Myocyte (in vitro differentiated cells): ENCODE data around the gene ITPA. TPM values are rescaled to one million over a fixed set of nuclear protein-coding genes. Genes with fewer than 3 reads are reported as not detected.

Source experiments
- DNase-seq: peaks from one replicate; pipeline ENCODE4 v3.0.0-alpha.2; 2012; ENCODE audit warnings: low read depth
- polyA plus RNA-seq: library from polyadenylated mRNA; unstranded; fragments of >200 nt; gene quantifications from one replicate; pipeline ENCODE4 v1.2.1, GENCODE V29; 2012; ENCODE audit warnings: missing spikeins
- total RNA-seq: library from RNA; depleted of rRNA; stranded (reverse); fragments of >200 nt; gene quantifications from 2 replicates; pipeline ENCODE4 v1.2.3, GENCODE V29; 2014

The ITPA gene
- total RNA-seq = 52.9 and 53.0 TPM in 2 replicates
- 64.3 TPM for polyA plus RNA-seq

GRCh38 chr20:3209257-3209945, at the start of gene ITPA:
Gene ITPA (plus strand): TSS chr20:3209498. CDS start chr20:3209552, 54 bp downstream.
- peak; percentile 70 for DNase-seq

DNA sequence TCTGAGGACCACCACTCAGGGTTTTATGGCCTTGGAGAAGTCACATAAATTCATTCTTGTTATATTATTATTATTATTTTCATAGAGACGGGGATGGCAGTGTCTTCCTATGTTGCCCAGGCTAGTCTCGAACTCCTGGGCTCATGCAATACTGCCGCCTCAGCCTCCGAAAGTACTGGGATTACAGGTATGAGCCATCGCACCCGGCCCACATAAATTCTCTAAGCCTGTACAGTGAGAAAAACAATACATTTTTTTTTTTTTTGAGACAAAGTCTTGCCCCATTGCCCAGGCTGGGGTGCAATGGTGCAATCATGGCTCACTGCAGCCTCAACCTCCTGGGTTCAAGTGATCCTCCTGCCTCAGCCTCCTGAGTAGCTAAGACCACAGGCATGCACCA, 48.9 kb upstream of the ITPA start:
- DNase-seq = no peak

DNA sequence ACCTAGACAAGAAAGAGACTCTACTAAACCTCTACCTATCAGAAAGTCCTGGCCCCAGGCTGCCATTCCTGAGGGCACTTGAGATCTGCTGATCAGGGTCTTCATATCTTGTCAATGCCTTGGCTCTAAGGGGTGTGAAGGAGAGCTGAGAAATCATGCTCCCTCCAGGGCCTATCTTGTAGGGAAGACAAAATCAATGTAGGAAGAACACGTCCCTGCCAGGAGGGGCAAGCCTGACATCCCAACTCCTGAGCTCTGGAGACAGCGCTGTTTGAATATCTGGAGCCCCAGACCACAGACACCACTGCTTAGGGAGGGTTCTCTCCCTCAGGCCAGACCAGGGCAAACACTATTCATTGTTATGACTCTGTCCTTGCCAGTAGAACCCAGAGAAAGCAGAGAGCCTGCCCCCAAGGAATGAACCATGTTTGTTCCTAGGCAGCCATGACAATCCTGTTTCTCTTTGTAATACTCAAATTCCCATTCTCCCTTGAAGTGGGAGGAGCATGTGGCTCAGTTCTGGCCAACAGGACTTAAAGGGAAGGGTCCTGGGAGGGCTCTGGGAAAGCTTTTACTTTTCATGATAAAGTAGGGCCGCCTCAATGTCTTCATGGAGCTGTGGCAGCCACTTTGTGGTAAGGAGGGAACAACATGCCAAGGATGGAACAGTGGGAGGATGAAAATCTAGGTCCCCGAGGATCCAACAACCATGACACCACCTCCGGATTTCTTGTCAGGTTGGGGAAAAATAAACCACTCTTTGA, 47.8 kb upstream of the ITPA start:
- DNase-seq = no peak

- peak; percentile 46 for DNase-seq
These were observed 47.2 kb upstream of the ITPA start for GRCh38 chr20:3162080-3162611.

DNA sequence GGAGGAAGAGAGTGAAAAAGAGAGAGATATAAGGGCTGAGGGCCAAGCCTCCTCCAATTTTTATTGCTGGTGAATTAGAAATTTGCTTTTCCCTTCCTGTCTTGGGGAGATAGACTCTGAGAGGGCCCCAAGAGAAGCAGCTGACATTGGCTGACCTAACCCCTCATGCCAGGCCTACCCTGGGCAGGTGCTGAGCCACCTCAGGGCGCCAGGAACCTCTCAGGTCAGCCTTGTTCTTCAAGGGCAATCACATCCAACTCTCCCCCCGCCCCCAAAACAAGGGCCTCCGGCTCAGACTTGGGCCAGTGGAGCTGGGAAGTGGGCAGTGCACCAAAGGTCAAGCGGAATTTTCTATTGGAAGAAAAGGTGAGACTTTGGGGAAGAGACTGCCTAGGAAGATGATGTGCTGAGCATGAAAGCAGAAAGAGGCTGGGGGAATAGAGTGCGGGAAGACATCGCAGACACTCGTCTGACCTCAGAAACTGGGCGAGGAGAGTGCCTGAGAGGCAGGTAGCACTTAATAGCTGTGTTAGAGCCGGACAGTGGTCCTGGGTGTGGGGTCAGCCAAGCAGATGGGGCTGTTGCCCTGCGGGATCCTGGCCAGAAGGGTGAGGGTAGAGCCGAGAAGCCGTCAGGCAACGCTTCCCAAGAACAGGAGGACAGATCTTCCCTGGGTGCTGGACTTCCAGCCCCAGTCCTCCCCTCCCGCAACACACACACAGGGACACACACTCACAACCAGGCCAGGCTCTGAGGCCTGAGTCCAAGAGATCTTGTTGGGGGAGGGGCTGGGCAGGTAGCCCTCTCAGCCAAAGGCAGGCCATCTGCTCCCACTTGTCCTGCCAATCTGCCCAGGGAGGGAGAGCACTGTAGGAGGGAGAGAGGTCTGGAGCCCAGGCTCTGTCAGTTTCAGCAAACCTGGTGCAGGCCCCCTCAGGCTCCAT, 45.9 kb upstream of the ITPA start:
- no peak for DNase-seq

- DNase-seq = no peak
These were observed 45.1 kb upstream of the ITPA start for GRCh38 chr20:3164043-3164762.

- no peak for DNase-seq
These were observed 44.4 kb upstream of the ITPA start for GRCh38 chr20:3164763-3165410.

- DNase-seq = peak; percentile 43
These were observed 43.6 kb upstream of the ITPA start for GRCh38 chr20:3165473-3166337.

GRCh38 chr20:3166338-3166912, 42.9 kb upstream of the ITPA start:
- no peak for DNase-seq

- no peak for DNase-seq
These were observed 42.4 kb upstream of the ITPA start for GRCh38 chr20:3166913-3167342.

DNA sequence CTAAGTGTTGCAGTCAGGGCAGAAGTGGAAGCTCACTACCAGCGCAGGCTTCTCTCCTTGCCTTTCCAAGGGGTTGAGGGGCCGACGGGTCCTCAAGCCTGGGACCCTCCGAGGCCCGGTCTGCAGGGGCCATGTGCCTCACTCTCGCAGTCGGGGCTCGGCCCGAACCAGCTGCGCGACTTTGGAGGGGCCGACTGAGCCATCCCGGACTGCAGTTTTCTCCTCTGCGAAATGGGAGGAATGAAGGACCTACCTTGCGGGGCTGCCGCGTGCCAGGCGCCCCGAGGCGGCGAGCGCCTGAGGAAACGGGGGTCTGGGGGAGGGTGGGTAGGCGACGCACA, 41.6 kb upstream of the ITPA start:
- no peak for DNase-seq

GRCh38 chr20:3168079-3168828, 41.0 kb upstream of the ITPA start:
- DNase-seq = no peak

- no peak for DNase-seq
These were observed 40.3 kb upstream of the ITPA start for GRCh38 chr20:3168829-3169590.

DNA sequence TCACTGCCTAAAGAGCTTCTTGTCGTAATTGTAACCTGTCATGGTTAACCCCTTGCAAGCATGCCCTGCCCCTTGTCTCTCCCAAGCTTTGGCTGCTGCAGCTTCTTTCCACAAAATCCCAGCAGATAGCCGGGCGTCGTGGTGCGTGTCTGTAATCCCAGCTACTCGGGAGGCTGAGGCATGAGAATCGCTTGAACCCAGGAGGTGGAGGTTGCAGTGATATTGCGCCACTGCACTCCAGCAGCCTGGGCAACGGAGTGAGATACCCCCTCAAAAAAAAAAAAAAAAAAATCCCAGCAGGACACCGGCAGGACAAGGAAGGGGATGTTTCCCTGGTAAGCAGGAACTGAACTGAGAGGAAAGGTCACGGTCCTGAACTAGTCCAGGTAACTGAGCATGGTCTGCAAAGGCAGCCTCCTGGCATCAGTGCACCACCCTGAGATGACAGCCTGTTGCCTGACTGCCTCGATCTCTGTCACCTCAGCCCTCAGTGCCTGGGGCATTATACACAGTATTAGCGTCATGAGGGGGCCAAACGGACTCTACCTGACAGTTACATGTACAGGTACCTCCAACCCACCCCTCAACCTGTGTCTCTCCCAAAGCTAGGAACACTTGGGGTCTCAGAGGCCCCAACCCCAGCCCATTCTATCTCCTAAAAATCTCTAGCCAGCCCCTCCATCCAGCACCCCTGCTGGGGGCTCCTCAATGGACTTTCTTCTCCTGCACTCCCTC, 37.7 kb upstream of the ITPA start:
- no peak for DNase-seq

GRCh38 chr20:3172126-3172932, 37.0 kb upstream of the ITPA start:
- no peak for DNase-seq
